Measurements from ENCODE around the gene CWC27.

Gene CWC27

DNA sequence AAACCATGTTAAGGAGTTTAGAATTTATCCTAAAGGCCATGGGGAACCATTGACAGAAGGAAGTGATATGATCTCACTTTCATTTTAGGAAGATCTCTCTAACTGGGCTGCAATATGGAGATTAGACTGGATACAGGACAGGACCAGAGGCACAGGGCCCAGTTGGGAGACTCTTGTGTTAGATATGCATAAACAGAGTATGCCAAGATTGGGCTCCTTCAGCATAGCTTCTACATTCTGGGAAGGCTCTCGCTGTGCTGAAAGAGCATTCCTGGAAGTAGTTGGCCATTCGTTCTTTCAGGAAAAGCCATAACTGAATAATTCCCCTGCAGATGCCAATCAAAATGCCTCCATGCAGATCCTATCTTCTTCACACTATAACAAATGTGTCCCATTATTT is 204.5 kb downstream of the CWC27 start:
- no peak for DNase-seq (ENCODE audit: low read depth)
- TF ChIP-seq CTCF (IDR thresholded peaks at IDR 0.05; ENCODE audit: control insufficient read depth, extremely low read depth, insufficient read depth) = no peak
- no peak overlapping the region for H3K4me3 ChIP-seq (ENCODE audit: low read depth, low read length)

- no peak overlapping the region for H3K4me3 ChIP-seq (ENCODE audit: low read depth, low read length)
- no peak for DNase-seq (ENCODE audit: low read depth)
- TF ChIP-seq CTCF (IDR thresholded peaks at IDR 0.05; ENCODE audit: control insufficient read depth, extremely low read depth, insufficient read depth) = no peak
Measured at GRCh38 chr5:64977779-64978178, 209.0 kb downstream of the CWC27 start.

GRCh38 chr5:64978546-64978945 is 209.8 kb downstream of the CWC27 start:
- no peak for TF ChIP-seq CTCF (IDR thresholded peaks at IDR 0.05; ENCODE audit: control insufficient read depth, extremely low read depth, insufficient read depth)
- no peak for DNase-seq (ENCODE audit: low read depth)
- no peak overlapping the region for H3K4me3 ChIP-seq (ENCODE audit: low read depth, low read length)

DNA sequence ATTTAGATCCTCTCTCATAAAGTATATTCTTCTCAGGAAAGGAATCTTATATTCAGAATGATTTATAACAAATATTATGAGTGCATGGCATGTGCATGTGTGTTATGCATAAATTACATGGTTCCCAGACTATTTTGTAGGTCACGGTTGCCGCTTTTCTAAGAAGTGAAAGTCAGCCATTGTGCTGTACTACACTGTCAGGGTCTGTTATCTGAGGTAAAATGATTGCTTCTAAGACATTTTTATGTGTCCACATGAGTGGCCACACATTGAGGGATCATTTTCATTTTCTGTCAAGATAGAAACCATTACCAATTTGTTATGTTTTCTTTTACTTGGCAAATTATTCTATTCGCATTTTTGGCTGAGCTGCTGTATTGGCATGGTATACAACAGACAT is 210.8 kb downstream of the CWC27 start:
- TF ChIP-seq CTCF (IDR thresholded peaks at IDR 0.05; ENCODE audit: control insufficient read depth, extremely low read depth, insufficient read depth) = no peak
- no peak for DNase-seq (ENCODE audit: low read depth)
- H3K4me3 ChIP-seq (ENCODE audit: low read depth, low read length) = no peak overlapping the region

DNA sequence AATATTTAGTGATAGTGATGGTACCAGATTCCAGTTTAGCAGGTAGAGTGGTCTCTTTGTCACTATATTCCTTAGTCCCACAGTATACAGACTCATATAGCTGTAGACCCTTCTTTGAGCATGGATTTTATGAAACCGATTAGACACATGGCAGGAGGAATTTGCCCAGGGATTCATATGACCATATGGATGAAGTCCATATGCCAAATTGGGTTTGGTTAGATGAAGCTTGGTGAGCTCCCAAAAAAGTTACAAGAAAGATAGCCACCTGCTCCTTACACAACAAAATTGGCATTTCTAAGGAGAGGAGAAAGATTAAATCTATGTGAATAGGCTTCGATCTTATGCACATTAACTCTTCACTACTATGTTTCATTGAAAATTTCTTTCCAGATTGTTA is 211.4 kb downstream of the CWC27 start:
- no peak overlapping the region for H3K4me3 ChIP-seq (ENCODE audit: low read depth, low read length)
- TF ChIP-seq CTCF (IDR thresholded peaks at IDR 0.05; ENCODE audit: control insufficient read depth, extremely low read depth, insufficient read depth) = no peak
- DNase-seq (ENCODE audit: low read depth) = no peak

DNA sequence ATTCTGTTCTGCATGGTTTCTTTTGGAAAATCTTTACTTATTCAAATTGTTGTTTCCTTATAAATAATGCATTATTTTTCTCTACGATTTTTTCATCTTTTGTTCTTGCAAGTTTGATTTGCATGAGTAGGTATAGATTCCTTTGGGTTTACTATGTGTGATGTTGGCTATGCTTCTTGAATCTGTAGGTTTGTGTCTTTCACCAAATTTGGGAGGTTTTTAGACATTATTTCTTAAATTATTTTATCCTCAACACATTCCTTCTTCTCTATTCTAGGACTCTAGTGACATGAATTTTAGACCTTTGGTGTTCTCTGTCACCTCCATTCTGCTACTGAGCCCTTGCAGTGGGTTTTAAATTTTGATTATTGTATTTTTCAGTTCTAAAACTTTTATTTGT is 219.0 kb downstream of the CWC27 start:
- no peak for DNase-seq (ENCODE audit: low read depth)
- H3K4me3 ChIP-seq (ENCODE audit: low read depth, low read length) = no peak overlapping the region
- TF ChIP-seq CTCF (IDR thresholded peaks at IDR 0.05; ENCODE audit: control insufficient read depth, extremely low read depth, insufficient read depth) = no peak

DNA sequence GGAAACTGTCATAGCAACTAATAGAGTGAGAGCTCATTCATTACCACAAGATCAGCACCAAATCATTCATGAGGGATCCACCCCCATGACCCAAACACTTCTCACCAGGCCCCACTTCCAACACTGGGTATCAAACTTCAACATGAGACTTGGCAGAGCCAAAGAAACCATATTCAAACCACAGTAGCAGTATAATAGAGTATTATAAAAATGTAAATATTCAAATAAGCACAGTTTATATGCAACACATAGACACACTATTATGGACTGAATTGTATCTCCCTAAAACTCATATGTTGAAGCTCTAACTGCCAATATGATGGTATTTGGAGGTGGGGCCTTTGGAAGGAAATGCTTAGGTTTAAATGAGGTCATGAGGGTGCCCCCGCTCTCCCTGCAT is 240.5 kb downstream of the CWC27 start:
- TF ChIP-seq CTCF (IDR thresholded peaks at IDR 0.05; ENCODE audit: control insufficient read depth, extremely low read depth, insufficient read depth) = no peak
- H3K4me3 ChIP-seq (ENCODE audit: low read depth, low read length) = no peak overlapping the region
- no peak for DNase-seq (ENCODE audit: low read depth)

All from LNCaP clone FGC (cell line).